ENCODE data around the gene GSE1. TPM values are rescaled to one million over a fixed set of nuclear protein-coding genes. Genes with fewer than 3 reads are reported as not detected.
A peak's percentile ranks its signal among the peaks of the same experiment; 100 is the strongest.

Gene GSE1
- polyA plus RNA-seq, 1 donor (not counting 4 experiments of a cell fraction or from before 2014, with no cell fraction given), result 5.0 TPM

DNA sequence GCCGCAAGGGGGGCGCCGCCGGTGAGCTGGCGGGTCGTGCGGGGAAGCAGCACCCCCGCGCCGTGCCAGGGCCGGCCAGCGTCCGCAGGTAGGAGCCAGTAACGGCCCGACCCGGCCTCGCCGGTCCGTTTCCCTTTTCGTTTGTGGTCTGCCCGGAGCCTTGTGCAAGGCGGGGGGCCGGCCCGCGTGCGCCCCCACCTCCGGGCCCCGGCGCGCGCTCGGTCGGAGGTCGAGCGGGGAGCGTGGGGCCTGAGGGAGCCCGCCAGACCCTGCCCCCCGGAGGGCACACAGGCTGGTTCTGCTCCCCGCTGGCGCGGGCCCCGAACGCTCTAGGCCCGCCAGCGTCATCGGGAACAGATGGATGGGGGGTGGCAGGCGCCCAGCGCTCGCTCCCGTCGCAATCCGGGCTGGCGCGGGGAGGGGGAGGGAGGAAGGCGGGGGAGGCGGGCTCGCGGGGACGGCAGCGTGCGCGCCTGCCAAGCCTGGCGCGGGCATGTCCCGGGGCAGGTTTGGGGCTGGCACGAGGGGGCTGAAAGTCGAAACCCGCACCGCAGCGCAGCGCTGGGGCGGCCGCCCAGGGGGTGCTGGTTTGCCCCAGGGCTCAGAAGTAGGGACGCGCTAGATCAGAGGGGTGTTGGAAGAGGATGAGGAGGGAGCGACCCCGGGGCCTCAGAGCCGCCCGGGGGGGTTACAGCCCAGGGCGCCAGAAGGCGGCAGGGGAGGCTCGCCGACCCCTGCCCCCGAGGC, 1.5 kb upstream of the GSE1 start:
- Histone ChIP-seq H3K9ac (ENCODE audit: control insufficient read depth, extremely low read depth, insufficient read depth, low read length) (peak overlapping the region; percentile 84), H3K36me3 (ENCODE audit: control insufficient read depth in 2 of 2, extremely low read depth in 1 of 2, insufficient read depth in 2 of 2, low read length in 2 of 2) (no peaks in the 10 kb centered on the region), H3K4me3 (ENCODE audit: control insufficient read depth in 2 of 3, extremely low read depth in 1 of 3, insufficient read depth in 2 of 3, low read depth in 1 of 3, low read length in 3 of 3) (peak overlapping the region; percentile 43 to 55 (median 51)), H3K27ac (ENCODE audit: control insufficient read depth, insufficient read depth, low read length) (peak overlapping the region; percentile 83), H2AFZ (ENCODE audit: control insufficient read depth, low read length) (no peak overlapping the region), H3K9me1 (ENCODE audit: control insufficient read depth, extremely low read depth, insufficient read depth, low read length) (no peaks in the 10 kb centered on the region), H3K79me2 (ENCODE audit: control insufficient read depth, insufficient read depth, low read length) (peaks cover 2% of the 10 kb centered on the region), H4K20me1 (ENCODE audit: control insufficient read depth, extremely low read depth, insufficient read depth, low read length) (peaks cover 14% of the 10 kb centered on the region), H3K27me3 (ENCODE audit: control insufficient read depth, extremely low read depth, insufficient read depth, low read length) (peaks cover 8% of the 10 kb centered on the region), H3K4me1 (ENCODE audit: control insufficient read depth, extremely low read depth, insufficient read depth, low read length) (peaks cover 37% of the 10 kb centered on the region), H3K4me2 (ENCODE audit: control insufficient read depth, extremely low read depth, insufficient read depth, low read depth, low read length) (peak overlapping the region; percentile 78), H3K9me3 (ENCODE audit: control insufficient read depth, low read depth, low read length) (no peaks in the 10 kb centered on the region)
- no peak for DNase-seq (ENCODE audit: low read depth, low spot score)
- FAIRE-seq, result no peak
- dilution Hi-C loops (cut with MboI; ENCODE audit: extremely low pct_ligation_motif_present, low sequenced_read_pairs), result no loop called here
- TF ChIP-seq CTCF (optimal IDR thresholded peaks at IDR 0.05 in 1 of 3, IDR thresholded peaks at IDR 0.05 in 1 of 3, conservative IDR thresholded peaks at IDR 0.05 in 1 of 3; ENCODE audit: extremely low read depth in 1 of 3, insufficient read depth in 2 of 3, low read length in 3 of 3) (no peak), EZH2 (IDR thresholded peaks at IDR 0.05; ENCODE audit: low read length) (no peak)

DNA sequence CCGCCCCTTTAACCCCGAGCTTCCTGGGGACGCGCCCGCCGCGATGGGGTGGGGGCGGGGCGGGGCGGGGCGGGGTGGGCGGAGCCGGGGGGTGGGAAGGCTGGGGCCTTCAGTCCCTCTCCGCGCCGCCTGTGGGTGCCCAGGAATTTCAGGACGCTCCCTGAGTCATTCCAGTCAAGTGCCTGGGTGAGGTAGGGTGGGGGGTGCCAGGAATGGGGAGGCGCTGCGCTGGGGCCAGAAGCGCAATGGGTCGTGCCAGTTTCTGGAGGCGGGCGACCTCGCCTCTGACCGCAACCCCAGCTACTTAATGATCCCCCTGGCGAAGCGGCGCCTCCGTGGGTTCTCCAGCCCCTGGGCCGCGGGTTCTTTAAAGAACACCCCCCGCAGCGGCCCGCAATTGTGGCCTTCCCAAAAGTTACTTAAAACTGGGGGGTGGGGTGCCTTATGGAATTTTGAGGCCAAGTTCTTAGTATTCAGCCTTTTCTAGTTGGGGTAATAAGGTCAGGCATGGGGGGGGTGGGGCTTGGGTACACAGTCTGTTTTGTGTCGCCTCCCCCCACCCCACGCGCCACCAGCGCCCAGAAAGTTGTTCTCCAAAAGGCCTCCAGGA, 826 bp upstream of the GSE1 start:
- peak overlapping the region; percentile 84 for H3K4me2 ChIP-seq (ENCODE audit: control insufficient read depth, extremely low read depth, insufficient read depth, low read depth, low read length)
- peaks cover 2% of the 10 kb centered on the region for H3K79me2 ChIP-seq (ENCODE audit: control insufficient read depth, insufficient read depth, low read length)
- no peak overlapping the region for H2AFZ ChIP-seq (ENCODE audit: control insufficient read depth, low read length)
- H3K4me3 ChIP-seq (ENCODE audit: control insufficient read depth in 2 of 3, extremely low read depth in 1 of 3, insufficient read depth in 2 of 3, low read depth in 1 of 3, low read length in 3 of 3), result peak overlapping the region; percentile 61 to 67 (median 65)
- H3K9me1 ChIP-seq (ENCODE audit: control insufficient read depth, extremely low read depth, insufficient read depth, low read length), result no peaks in the 10 kb centered on the region
- H3K27me3 ChIP-seq (ENCODE audit: control insufficient read depth, extremely low read depth, insufficient read depth, low read length), result peaks cover 8% of the 10 kb centered on the region
- FAIRE-seq (no peak), DNase-seq (ENCODE audit: low read depth, low spot score) (peak; percentile 85)
- H3K27ac ChIP-seq (ENCODE audit: control insufficient read depth, insufficient read depth, low read length), result peak overlapping the region; percentile 85
- peaks cover 41% of the 10 kb centered on the region for H3K4me1 ChIP-seq (ENCODE audit: control insufficient read depth, extremely low read depth, insufficient read depth, low read length)
- peaks cover 16% of the 10 kb centered on the region for H4K20me1 ChIP-seq (ENCODE audit: control insufficient read depth, extremely low read depth, insufficient read depth, low read length)
- no peaks in the 10 kb centered on the region for H3K9me3 ChIP-seq (ENCODE audit: control insufficient read depth, low read depth, low read length)
- dilution Hi-C loops (cut with MboI; ENCODE audit: extremely low pct_ligation_motif_present, low sequenced_read_pairs), result no loop called here
- no peak for TF ChIP-seq CTCF (optimal IDR thresholded peaks at IDR 0.05 in 1 of 3, IDR thresholded peaks at IDR 0.05 in 1 of 3, conservative IDR thresholded peaks at IDR 0.05 in 1 of 3; ENCODE audit: extremely low read depth in 1 of 3, insufficient read depth in 2 of 3, low read length in 3 of 3)
- TF ChIP-seq EZH2 (IDR thresholded peaks at IDR 0.05; ENCODE audit: low read length), result no peak
- peak overlapping the region; percentile 86 for H3K9ac ChIP-seq (ENCODE audit: control insufficient read depth, extremely low read depth, insufficient read depth, low read length)
- H3K36me3 ChIP-seq (ENCODE audit: control insufficient read depth in 2 of 2, extremely low read depth in 1 of 2, insufficient read depth in 2 of 2, low read length in 2 of 2), result peaks cover 0 to 2% of the 10 kb centered on the region in 2 experiments

Data from keratinocyte (primary cell).